HepG2 (cell line): Measurements from ENCODE around the gene CNTN5. TPM values are rescaled to one million over a fixed set of nuclear protein-coding genes. Genes with fewer than 3 reads are reported as not detected.

ENCODE experiments used
- ATAC-seq: fragments of 200-7000 bp; cut with Tn5 transposase; 3 replicates; pipeline ENCODE4 v1.9.1; 2020; ENCODE audit warnings: mild to moderate bottlenecking, moderate library complexity
- BruUV-seq: library from RNA; stranded (reverse); fragments of 400-500 nt; replicated peaks from 2 replicates; lab custom pipeline; 2021; lab: Mats Ljungman, UMichigan
- CTCF ChIA-PET: fragments of 300-600 bp; formaldehyde crosslinking; extraction: SDS; loops from one replicate; lab custom pipeline; 2021; ENCODE audit warnings: low total read pairs, inconsistent platforms, low intra/inter-chr PET ratio; lab: Yijun Ruan, JAX
- POLR2A ChIA-PET: fragments of 350-600 bp; sonication (Branson Sonifier 250); formaldehyde crosslinking; loops from one replicate; lab custom pipeline; 2020; ENCODE audit warnings: antibody characterized with exemption, inconsistent platforms; lab: Yijun Ruan, JAX
- DNase-seq: peaks from one replicate; pipeline ENCODE4 v3.0.0-alpha.2; 2015; ENCODE audit warnings: low spot score
- FAIRE-seq: peaks from 3 replicates; lab custom pipeline; 2011; peaks lifted over from hg19 to GRCh38; lab: Jason Lieb, UNC
- H2AFZ ChIP-seq: one replicate; pipeline ENCODE4 v1.6.1; 2011; ENCODE audit warnings: low read length, inconsistent platforms
- H3K27ac ChIP-seq: fragments of 300-600 bp; 3 replicates; pipeline ENCODE4 v1.8.0; 2011; ENCODE audit warnings: mixed run types, mild to moderate bottlenecking, mixed read lengths, low read length, inconsistent platforms; ENCODE audit not compliant: insufficient read depth; ENCODE audit errors: extremely low read length
- H3K27me3 ChIP-seq, 2 experiments: fragments of 200-600 bp in 1 of 2; 2 replicates in 1 of 2; 3 replicates in 1 of 2; pipeline versions ENCODE4 v1.6.0 to v1.8.0; 2011; ENCODE audit warnings: low read length in 2 of 2, mild to moderate bottlenecking in 2 of 2, moderate library complexity in 2 of 2, inconsistent platforms in 1 of 2; ENCODE audit not compliant: insufficient read depth in 2 of 2, control insufficient read depth in 1 of 2
- H3K36me3 ChIP-seq, 2 experiments: fragments of 200-600 bp in 1 of 2; replicated peaks in 1 of 2; 2 replicates in 1 of 2; 3 replicates in 1 of 2; pipeline versions ENCODE4 v1.5.1 to v1.8.0; 2011; ENCODE audit warnings: low read length in 2 of 2, inconsistent platforms in 1 of 2; ENCODE audit not compliant: insufficient read depth in 2 of 2, control insufficient read depth in 1 of 2
- H3K4me1 ChIP-seq: 2 replicates; pipeline ENCODE4 v1.5.1; 2012; ENCODE audit warnings: low read length, inconsistent platforms; ENCODE audit not compliant: insufficient read depth
- H3K4me2 ChIP-seq: 2 replicates; pipeline ENCODE4 v1.6.0; 2011; ENCODE audit warnings: low read depth, low read length, inconsistent platforms
- H3K4me3 ChIP-seq, 3 experiments: fragments of 200-600 bp in 1 of 3; sonication (generic), shearing (Covaris generic) in 1 of 3; replicated peaks in 1 of 3; 2 replicates each; pipeline ENCODE4 v1.5.1; 2011 to 2016; ENCODE audit warnings: low read length in 3 of 3, inconsistent platforms in 2 of 3, low read depth in 2 of 3, mild to moderate bottlenecking in 2 of 3, control low read depth in 1 of 3, mixed read lengths in 1 of 3; ENCODE audit not compliant: insufficient read depth in 1 of 3
- H3K79me2 ChIP-seq: one replicate; pipeline ENCODE4 v1.6.1; 2011; ENCODE audit warnings: low read length, inconsistent platforms; ENCODE audit not compliant: insufficient read depth
- H3K9ac ChIP-seq: 2 replicates; pipeline ENCODE4 v1.6.0; 2011; ENCODE audit warnings: mild to moderate bottlenecking, low read depth, low read length, inconsistent platforms; ENCODE audit not compliant: insufficient read depth
- H3K9me3 ChIP-seq: 2 replicates; pipeline ENCODE4 v1.5.1; 2012; ENCODE audit warnings: mild to moderate bottlenecking, low read length
- H4K20me1 ChIP-seq: 2 replicates; pipeline ENCODE4 v1.6.0; 2011; ENCODE audit warnings: inconsistent platforms, mild to moderate bottlenecking, low read length, moderate library complexity; ENCODE audit not compliant: insufficient read depth
- FIP1L1 ChIP-seq: fragments of 200-400 bp; formaldehyde crosslinking; IDR thresholded peaks from 2 replicates; pipeline ENCODE4 v1.6.1; 2018; ENCODE audit warnings: low read depth, mild to moderate bottlenecking, low read length, moderate library complexity, borderline replicate concordance; ENCODE audit not compliant: insufficient read depth
- KMT2B ChIP-seq: IDR thresholded peaks from 2 replicates; pipeline ENCODE4 v1.6.1; 2016; ENCODE audit warnings: missing genetic modification reagents, missing compliant biosample characterization
- PCBP2 ChIP-seq: fragments of 200-400 bp; formaldehyde crosslinking; optimal IDR thresholded peaks from 2 replicates; pipeline ENCODE3; 2018; ENCODE audit warnings: low read length, low read depth; ENCODE audit not compliant: poor library complexity, severe bottlenecking
- RBM22 ChIP-seq: fragments of 200-400 bp; formaldehyde crosslinking; optimal IDR thresholded peaks from 2 replicates; pipeline ENCODE3; 2017; ENCODE audit warnings: mild to moderate bottlenecking, low read length, moderate library complexity
- SIN3B ChIP-seq: fragments of 150-350 bp; IDR thresholded peaks from 2 replicates; pipeline ENCODE4 v1.6.1; 2014; ENCODE audit warnings: low read length
- SIX1 ChIP-seq: sonication (generic); formaldehyde crosslinking; IDR thresholded peaks from 2 replicates; pipeline ENCODE4 v1.4.0; 2020; ENCODE audit warnings: missing genetic modification reagents, borderline replicate concordance
- TAF15 ChIP-seq: fragments of 200-400 bp; formaldehyde crosslinking; IDR thresholded peaks from one replicate; pipeline ENCODE4 v1.6.1; 2018; ENCODE audit warnings: mild to moderate bottlenecking, low read depth, low read length; ENCODE audit not compliant: poor library complexity, severe bottlenecking
- ZKSCAN5 ChIP-seq: sonication (generic); formaldehyde crosslinking; IDR thresholded peaks from 2 replicates; pipeline ENCODE4 v1.5.1; 2020; ENCODE audit warnings: mild to moderate bottlenecking, missing genetic modification reagents
- ZNF234 ChIP-seq: sonication (generic); formaldehyde crosslinking; conservative IDR thresholded peaks from 2 replicates; pipeline ENCODE4 v1.5.1; 2020; ENCODE audit warnings: mild to moderate bottlenecking, missing genetic modification reagents
- ZNF292 ChIP-seq: sonication (generic); formaldehyde crosslinking; IDR thresholded peaks from 2 replicates; pipeline ENCODE4 v1.8.1; 2022; ENCODE audit warnings: mild to moderate bottlenecking, low read depth, missing genetic modification reagents, borderline replicate concordance
- ZNF564 ChIP-seq: sonication (generic); formaldehyde crosslinking; IDR thresholded peaks from 2 replicates; pipeline ENCODE4 v1.8.1; 2023; ENCODE audit warnings: mild to moderate bottlenecking, missing genetic modification reagents
- ZNF616 ChIP-seq: sonication (generic); formaldehyde crosslinking; IDR thresholded peaks from 2 replicates; pipeline ENCODE4 v1.5.0; 2020; ENCODE audit warnings: low read depth, mild to moderate bottlenecking, missing genetic modification reagents
- ZNF670 ChIP-seq: sonication (generic); formaldehyde crosslinking; IDR thresholded peaks from 2 replicates; pipeline ENCODE4 v1.8.0; 2022; ENCODE audit warnings: mild to moderate bottlenecking, missing genetic modification reagents, borderline replicate concordance
- ZNF674 ChIP-seq: sonication (generic); formaldehyde crosslinking; IDR thresholded peaks from 2 replicates; pipeline ENCODE4 v1.5.0; 2020; ENCODE audit warnings: low read depth, mild to moderate bottlenecking, missing genetic modification reagents
- ZSCAN30 ChIP-seq: sonication (generic); formaldehyde crosslinking; IDR thresholded peaks from 2 replicates; pipeline ENCODE4 v1.5.0; 2020; ENCODE audit warnings: mild to moderate bottlenecking, missing genetic modification reagents
- WGBS: methylation state at CpG from one replicate; pipeline ENCODE4 v1.1.6; 2017; ENCODE audit warnings: low lambda C conversion rate; 5-methylcytosine and 5-hydroxymethylcytosine counted together
- in situ Hi-C: cut with HindIII; loops from 2 replicates; pipeline ENCODE4 v1.10.0; 2017; ENCODE audit warnings: low pct_unique_long_range_greater_than_20kb; ENCODE audit not compliant: extremely low pct_ligation_motif_present
- intact Hi-C: fragments of 100-400 bp; cut with micrococcal nuclease; formaldehyde crosslinking; loops from one replicate; pipeline ENCODE4 v1.10.0; 2022; ENCODE audit not compliant: unreplicated experiment
- polyA plus RNA-seq, 8 experiments: library from polyadenylated mRNA; depleted of rRNA in 3 of 8; stranded (reverse) in 7 of 8; unstranded in 1 of 8; fragments of >200 nt; fragmentation: Illumina TruSeq in 4 of 8; extraction: Trizol in 4 of 8; gene quantifications; 2 replicates each; pipeline versions ENCODE4 v1.2.1 to v1.2.3, GENCODE V29; 2011 to 2016; ENCODE audit warnings: low read depth in 4 of 8, missing spikeins in 1 of 8, mixed read lengths in 1 of 8; ENCODE audit not compliant: insufficient read depth in 1 of 8
- total RNA-seq, 5 experiments: library from RNA; depleted of rRNA; stranded (reverse); fragments of >200 nt; fragmentation: Illumina TruSeq; extraction: Trizol; gene quantifications; 2 replicates each; pipeline ENCODE4 v1.2.3, GENCODE V29; 2016; ENCODE audit warnings: low read depth in 1 of 5
- TF ChIP-seq, protein P1 (sequence below): sonication (generic); formaldehyde crosslinking; conservative IDR thresholded peaks from 2 replicates; pipeline ENCODE4 v1.4.0; 2020; ENCODE audit warnings: missing genetic modification reagents

The CNTN5 gene
- total and polyA plus RNA-seq, 2 of the 13 experiments (the other 11 are each of a cell fraction or from before 2014, with no cell fraction given): not detected

DNA sequence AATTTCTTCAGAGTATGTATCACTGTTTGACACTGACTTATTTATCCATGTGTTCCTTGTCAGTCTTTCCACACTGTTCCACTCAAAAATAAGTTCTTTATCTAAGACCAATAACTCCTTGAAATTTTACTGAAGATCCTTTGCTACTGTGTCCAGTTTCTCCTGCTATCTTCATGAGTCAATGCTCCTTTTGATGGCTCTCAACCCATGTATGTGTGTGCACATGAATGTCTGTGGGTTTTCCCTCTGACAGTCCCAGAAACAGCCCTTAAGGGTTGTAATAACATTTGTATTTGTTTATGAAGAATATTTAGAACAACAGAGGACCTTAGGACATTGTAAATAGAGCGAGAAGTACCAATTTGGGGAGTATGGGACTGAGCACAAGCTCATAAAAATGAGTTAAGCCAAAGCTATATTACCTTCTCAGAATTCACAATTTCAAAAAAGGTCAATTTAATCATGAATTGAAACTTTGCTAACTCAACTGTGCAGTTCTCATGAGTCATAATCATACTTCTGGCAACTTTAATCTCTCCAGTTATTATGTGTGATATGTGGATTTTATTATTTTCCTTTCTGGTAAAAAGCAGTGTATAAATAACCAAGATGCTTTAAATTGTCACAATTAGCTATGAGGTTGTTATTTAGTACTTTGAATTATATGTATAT lies 533.6 kb downstream of the CNTN5 start (continued):
- no peak for TF ChIP-seq PCBP2
- no peak for TF ChIP-seq ZKSCAN5 (CRISPR knock-in tag)
- TF ChIP-seq KMT2B (CRISPR knock-in tag): no peak
- no peak for TF ChIP-seq ZNF564 (CRISPR knock-in tag)

DNA sequence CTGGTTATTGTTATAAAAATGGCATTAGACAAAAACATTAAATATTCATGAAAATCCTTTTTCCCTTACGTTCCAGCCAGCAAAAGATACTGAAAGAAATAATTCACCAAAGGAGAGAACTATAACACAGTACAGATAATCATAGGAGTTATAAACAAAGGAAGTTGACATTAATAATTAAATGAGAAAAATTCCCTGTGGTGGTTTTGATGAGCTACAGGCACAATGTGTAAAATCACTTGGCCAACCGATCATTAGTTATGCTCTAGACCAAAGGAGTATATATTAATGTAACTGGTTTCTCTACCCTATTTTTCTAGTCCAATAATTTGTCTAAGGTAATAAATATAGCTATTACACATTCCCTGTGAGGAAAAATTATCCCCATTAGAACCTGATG lies 534.7 kb downstream of the CNTN5 start:
- in situ Hi-C loops: no loop called here
- POLR2A ChIA-PET: no interaction called here
- Histone ChIP-seq H4K20me1 (no peaks in the 10 kb centered on the region), H3K36me3 (no peaks in the 10 kb centered on the region), H3K4me3 (no peak overlapping the region), H3K4me1 (no peaks in the 10 kb centered on the region), H3K27ac (no peak overlapping the region), H2AFZ (no peak overlapping the region), H3K4me2 (no peak overlapping the region), H3K9ac (no peak overlapping the region), H3K9me3 (no peaks in the 10 kb centered on the region), H3K79me2 (no peaks in the 10 kb centered on the region), H3K27me3 (no peaks in the 10 kb centered on the region)
- CTCF ChIA-PET: no interaction called here
- no peak for TF ChIP-seq TAF15
- TF ChIP-seq ZNF292 (CRISPR knock-in tag): no peak
- TF ChIP-seq ZNF670 (CRISPR knock-in tag): no peak
- no peak for TF ChIP-seq ZNF616 (CRISPR knock-in tag)
- TF ChIP-seq SIX1: no peak
- no peak for TF ChIP-seq ZNF674 (CRISPR knock-in tag)
- TF ChIP-seq ZNF234 (CRISPR knock-in tag): no peak
- no peak for TF ChIP-seq RBM22
- TF ChIP-seq FIP1L1: no peak
- TF ChIP-seq SIN3B: no peak
- no peak for TF ChIP-seq ZSCAN30 (CRISPR knock-in tag)
- TF ChIP-seq, protein P1, sequence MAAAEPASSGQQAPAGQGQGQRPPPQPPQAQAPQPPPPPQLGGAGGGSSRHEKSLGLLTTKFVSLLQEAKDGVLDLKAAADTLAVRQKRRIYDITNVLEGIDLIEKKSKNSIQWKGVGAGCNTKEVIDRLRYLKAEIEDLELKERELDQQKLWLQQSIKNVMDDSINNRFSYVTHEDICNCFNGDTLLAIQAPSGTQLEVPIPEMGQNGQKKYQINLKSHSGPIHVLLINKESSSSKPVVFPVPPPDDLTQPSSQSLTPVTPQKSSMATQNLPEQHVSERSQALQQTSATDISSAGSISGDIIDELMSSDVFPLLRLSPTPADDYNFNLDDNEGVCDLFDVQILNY (CRISPR knock-in tag): no peak
- FAIRE-seq (no peak), DNase-seq (no peak), ATAC-seq (no peak)
- intact Hi-C loops: no loop called here
- WGBS: 1% methylated on average over 2 of the region's 2 CpGs
- BruUV-seq: no TSS peak
